HG02610 (cell line): ENCODE measurements around the gene ARX.

Experiments used
- ATAC-seq: cut with Tn5 transposase; IDR thresholded peaks from one replicate; pipeline ENCODE4 v1.9.1; 2021; ENCODE audit warnings: mild to moderate bottlenecking, moderate library complexity; ENCODE audit not compliant: unreplicated experiment

Gene ARX

DNA sequence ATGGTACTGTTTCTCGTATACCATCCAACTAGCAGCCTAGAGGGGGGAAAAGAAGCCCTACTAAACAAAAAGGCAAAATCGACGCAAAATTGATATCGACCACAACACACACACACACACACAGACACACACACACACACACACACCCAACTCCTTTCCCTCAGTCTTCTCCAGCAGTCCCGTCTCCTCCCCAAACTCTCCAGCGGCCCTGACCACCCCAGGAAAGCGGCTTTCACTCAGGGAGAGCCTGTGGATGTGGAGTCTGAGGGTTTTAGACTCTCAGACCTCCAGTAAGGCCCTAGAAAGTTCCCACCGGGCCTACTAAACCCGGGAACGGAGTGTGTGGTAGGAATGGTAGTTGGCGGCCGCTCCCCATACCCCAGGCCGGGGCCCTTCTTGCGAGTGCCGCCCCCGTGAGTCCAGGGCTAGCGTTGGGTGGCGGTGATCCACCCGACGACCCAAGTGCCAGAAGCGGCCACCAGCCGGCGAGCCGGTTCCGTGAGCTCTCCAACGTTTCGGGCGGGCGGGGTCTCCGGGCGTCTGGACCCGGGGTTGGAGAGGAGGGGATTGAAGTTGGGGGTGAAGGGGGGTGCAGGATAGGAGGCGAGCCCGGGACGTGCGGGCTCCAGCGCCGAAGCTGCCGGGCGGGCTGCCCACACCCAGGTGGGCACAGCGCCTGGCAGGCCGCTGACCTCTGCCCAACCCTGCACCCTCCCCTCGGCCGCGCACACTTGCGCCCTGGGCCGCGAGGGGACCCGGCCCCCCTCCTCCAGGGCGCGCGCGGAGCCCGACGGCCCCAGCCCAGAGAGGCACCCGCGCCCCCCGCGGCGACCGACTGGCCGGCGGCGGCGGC, 13.7 kb downstream of the ARX start:
- no peak for ATAC-seq

DNA sequence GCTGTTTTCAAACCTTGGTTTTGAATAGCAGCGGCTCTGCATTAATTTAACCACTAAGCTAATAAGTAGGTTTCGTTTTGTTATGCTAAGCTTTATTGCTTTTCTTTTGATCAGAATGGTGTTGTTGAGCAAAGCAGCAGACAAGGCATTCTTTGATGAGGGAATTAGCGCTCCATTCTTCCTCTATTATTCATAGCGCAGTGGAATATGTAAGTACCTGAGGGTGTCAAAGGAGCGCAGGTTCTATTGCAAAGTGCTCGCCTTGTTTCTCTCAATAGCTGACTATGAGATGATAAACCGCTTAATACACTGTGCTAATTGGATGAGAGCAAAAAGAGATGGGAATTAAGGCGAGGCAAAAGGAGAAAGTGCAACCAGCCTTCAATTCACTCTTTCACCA, 16.3 kb downstream of the ARX start:
- ATAC-seq, result no peak

DNA sequence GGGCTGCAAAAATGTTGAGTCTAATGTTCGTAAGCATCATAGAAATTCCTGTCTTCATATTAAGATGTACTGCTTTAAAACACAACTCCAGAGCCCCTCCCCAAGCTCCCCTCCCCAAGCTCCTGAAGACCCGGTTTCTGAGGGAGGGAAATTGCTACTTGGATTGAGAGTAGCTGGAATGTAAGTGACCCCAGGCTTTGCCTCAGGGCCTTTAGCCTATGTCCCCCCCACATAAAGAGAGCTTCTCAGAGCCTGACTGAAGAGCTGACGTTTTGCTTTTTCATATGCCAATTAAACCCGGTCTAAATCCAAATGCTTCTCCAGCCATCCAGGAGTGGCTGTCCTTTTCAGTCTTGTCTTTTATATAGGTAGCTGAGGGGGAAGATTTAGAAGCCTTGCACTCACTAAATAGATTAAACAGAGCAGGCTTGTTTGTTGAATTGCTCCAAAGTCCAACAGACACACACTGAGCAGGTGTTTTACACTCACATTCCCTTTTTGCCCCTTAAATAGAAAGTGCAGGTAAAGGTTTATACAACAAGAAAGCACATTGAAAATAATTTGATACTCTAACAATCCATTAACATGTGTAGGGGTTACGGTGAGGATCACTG, 19.6 kb downstream of the ARX start:
- ATAC-seq, result no peak

DNA sequence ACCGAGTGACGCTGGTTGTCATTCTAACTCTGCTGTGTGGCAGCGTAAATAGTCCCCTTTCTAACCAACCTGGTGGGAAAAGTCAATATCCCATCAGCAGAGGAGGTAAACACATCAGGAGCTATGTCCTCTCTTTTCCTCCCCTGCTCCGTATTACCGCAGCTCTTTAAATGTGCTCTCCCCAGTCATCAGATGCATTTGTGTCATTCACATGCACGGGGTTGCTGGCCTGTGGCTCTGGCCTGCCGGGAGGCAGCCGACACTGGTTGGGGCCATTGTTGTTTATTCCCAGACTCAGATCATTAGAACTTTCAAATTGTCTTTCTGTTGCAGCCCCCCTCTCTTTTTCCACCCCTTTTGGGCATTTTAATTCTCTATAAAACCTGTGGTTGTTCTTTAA, 21.9 kb downstream of the ARX start:
- no peak for ATAC-seq

DNA sequence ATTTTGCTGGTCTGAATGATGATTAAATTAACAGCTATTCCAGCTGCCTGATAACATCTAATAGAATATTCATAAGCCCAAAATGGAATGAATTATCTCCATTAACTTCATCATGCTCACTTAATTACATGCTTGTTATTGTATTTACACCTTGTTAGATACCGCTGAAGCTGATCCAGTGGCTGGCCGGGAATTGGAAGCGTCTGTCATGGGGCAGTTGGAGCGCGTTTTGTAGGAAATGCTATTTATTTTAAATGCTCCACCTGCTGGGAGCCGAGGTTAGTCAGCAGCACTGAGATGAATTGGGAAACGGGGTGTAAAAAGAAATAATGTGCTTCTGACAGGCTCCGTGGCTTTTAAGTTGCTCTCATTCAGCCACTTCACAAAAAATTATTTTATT, 25.2 kb downstream of the ARX start:
- ATAC-seq, result no peak

DNA sequence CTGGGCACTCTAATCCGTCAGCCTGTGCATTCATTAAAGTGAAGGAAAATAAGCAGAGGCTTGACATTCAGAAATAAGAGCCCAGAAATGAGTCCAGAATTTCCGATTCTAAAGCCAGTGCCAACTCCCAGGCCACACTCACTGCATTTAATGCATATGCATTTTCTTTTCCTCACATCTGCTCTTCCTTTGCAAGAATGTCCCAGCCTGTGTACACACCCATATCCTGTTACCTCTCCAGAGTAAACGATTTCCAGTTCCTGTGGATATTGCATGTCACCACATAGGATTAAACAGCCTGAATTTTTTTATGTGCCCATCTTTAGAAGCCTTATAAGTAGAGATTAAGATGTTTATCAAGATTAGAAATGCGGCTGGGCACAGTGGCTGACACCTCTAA, 27.5 kb downstream of the ARX start:
- no peak for ATAC-seq

DNA sequence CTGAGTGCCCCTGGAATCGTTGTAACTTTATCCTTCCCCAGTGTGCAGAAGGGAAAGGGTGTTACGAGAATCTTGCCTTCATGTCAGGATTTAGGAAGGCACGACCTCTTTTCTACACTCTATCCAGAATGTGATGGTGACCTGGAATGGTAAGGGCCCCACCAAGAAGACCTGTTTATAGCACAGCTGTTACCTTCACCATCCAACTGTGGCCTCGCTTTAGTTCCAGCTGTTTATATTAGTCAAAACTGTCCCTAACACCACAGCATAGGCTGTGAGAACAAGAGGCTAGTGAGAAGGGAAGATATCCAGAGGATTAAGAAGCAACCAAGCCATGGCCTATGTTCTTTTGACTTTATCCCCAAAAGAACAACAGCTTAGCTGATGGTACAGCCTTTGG, 28.0 kb downstream of the ARX start:
- no peak for ATAC-seq

DNA sequence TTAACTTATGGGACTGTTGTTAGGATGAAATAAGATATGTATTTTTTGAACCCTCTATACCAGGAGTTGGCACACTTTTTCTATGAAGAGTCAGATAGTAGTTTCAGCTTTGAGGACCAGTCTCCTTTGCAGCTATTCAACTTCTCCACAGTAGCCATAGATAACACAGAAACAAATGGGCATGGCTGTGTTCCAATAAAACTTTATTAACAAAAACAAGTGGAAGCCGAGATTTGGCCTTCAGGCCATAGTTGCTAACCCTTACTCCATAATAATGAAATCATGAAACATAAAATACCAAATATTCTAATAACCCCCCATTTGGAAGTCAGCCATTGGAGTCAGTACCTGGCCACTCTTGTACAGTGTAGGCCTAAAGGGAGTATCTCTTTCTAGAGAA, 30.6 kb downstream of the ARX start:
- no peak for ATAC-seq

DNA sequence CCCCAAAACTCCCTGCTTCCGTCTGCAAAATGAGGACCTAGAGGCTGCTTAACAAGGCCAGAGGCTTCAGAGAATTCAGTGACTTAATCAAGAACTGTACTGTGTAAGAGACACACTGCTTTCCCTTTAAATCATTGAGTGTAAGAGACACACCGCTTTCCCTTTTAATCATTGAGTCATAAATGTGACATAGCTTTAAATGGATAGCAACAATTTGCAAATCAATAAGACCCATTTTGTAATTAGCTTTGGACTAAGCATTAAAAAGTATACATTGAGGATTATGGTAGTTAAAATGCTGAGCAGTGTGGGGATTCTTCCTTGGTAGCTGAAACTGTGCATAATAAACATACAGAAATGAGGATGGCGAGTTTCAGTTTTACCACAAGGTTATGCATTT, 31.8 kb downstream of the ARX start:
- no peak for ATAC-seq

DNA sequence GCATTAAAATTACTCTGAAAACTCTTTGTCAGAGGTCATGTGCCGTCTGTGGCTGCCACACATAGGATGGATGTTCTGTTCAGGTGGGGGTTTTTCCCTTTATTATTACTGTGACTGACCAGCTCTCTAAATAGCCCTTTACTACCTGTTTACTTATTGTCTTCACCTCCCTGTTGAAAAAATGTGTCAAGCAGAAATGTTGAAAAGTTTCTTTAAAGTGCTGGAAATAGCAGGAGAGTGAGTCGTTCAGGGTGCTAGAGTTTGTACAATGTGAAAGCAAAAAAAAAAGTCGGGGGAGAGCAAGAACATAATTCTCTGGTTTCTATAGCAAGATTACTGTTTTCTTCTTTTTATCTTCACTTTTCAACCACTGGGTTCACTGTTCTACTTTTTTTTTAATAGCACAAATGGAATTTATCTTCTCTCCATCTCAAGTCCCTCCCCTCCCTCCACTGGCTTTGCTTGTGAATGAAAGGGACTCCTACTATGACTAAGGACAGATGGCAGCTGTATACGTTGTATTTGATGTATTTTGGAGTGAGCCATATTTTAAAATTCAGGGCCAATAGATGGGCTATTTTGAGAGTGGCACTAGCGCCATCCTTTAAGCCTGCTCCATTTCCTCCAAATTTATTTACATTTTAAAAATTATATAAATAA, 33.3 kb downstream of the ARX start:
- no peak for ATAC-seq

DNA sequence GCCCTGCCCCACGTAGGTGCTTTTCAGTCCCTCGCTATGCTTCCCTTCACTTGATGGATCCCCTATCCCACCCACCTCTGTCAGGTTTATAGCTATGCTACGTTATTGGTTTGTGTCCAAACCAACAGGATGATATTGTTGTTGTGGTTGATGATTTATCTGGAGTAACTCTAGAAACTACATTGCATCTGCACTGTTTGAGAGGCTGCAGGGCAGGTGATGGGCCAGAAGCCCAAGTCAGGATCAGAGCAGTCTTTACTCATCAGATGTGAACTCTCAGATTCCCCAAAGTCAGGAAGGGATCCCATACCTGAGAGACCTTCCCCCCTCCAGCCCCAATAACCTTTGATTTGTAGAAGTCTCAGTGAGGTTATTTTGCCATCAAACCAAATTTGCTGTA, 34.7 kb downstream of the ARX start:
- ATAC-seq, result no peak

DNA sequence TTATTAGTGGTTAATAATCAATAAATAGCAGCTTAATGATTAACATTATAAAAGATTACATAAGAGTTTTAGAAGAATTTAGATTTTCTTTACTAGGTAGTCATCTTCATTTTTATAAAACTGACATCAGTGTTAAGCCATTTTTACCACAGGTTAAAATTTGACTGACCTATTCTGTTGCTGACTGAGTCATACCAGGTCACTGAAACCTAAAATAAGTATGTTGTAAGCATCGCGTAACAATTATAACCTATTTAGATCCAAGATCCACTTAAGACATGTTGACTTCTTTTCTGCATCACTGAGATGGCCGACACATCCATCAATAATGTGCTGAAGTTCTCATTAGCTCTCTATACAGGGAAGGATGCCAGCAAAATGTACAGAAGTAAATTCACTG, 36.7 kb downstream of the ARX start:
- ATAC-seq, result no peak

DNA sequence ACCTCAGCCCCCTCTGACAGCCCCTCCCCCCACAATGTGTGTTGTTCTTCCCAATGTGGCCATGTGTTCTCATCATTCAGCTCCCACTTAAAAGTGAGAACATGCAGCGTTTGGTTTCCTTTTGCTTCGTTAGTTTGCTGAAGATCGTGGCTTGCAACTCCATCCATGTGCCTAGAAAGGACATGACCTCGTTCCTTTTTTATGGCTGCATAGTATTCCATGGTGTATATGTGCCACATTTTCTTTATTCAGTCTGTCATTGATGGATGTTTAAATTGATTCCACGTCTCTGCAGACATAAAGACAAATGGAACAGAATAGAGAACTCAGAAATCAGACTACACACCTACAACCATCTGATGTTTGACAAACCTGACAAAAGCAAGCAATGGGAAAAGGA, 46.0 kb downstream of the ARX start:
- ATAC-seq, result no peak

DNA sequence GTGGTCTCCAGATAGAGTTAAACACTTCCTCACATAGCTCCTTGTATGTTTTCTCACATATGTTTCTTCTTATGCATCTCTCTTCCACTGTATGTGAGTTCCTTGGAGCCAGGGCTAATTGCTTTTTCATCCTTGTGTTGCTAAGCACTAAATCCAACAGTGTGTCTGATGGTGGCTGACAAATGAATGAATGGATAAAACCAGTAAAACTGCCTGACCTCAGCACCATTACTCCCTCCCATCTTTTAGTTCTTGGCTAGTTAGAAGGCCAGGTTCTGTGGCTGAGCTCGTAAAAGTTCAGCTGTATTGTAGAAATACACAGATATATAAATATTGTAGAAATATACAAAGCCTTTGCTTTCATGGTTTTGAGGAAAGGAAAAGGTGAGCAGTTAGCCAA, 50.4 kb downstream of the ARX start:
- ATAC-seq, result no peak

DNA sequence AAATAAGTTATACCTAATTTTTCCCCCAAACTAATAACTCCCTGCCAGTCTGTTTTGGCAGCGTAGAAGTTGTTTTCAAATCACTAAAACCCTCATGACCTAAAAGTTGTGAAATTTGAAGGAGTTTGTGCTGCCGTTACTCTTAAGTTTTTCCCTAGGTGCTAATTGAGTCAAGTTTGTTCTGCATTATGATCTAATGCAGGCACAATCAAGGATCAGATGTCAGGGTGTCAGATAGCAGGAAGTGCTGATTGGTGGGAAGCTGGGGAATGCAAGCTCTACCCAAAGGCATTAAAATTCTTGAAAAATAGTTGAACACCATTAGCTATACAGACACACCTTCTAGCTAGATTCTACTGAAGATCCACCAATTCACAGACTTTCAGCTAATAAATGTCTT, 51.9 kb downstream of the ARX start:
- ATAC-seq, result no peak

DNA sequence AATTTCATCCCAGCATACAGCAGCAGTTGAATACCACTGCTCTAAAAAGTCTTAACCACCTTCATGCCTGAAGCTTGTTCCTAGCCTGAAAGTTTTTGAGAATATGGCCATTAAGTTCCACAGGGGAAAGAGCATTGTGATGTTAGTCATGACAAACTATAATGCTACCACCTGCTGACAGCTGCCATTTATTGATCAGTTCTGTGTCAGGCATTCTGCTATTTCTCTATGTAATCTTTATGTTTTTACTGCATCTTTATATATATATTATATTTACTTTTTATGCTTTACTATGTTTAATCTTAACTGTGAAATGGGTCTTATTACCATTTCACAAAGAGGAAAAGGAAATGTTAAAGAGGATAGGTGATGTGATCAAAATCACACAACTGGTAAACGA, 54.0 kb downstream of the ARX start:
- no peak for ATAC-seq

DNA sequence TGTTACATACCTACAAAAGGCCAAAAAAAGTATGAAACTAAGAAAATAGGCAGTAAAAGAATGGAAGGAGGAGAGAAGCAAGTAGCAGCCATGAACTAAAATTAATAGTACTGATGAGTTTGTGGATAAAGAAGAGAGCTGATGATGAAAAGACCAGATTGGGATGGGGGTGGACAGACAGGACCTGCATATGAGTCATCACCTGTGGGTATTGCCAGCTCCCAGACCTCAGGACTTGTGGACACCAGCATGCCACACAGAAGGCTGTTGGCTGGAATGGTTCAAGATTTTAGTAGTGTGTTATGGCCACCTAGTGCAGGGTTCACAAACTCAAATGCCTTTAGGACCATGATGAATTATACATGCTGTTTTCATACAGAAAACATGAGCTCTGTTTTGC, 58.9 kb downstream of the ARX start:
- no peak for ATAC-seq

DNA sequence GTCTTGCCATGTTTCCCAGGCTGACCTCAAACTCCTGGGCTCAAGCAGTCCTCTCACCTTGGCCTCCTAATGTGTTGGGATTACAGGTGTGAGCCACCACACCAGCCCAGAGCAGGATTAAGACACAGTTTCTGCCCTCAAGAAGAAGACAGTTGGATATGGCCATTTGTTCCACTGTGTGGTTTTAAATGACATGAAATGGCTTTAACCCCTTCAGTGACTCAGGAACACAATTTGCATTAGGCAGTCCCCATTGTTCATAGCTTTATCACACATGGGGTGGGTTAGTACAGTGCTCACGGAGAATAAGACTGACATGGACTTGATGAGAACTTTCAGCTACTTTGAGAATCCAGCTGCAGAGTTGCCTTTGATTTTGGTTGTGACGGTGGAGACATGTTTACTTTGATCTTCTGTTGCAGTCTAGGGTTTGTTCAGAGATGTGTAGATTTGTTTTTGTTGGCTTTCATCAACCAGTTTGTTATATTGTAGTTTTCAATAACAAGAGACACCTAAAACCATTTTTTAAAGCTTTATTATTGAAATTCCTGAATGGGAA, 60.3 kb downstream of the ARX start:
- no peak for ATAC-seq

DNA sequence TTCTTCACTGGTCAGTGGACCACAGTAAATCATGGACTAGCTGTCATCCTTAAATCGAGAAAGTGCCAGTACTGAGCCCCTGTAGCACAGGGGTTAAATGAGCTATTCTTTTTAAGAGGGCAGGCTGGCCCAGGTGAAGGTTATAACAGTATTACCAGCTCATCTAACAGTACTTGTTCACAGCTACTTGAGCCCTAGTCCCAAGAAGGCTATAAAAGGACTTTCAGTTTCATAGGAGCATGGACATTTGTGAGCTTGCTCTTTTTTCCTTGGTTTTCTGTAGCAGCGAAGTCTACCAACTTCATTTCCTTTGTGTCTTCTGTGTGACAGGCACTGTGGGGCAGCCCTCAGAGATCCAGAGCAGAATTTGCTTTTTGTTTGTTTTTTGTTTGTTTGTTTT, 61.0 kb downstream of the ARX start:
- no peak for ATAC-seq
